ENCODE data around the gene RELB. TPM values are rescaled to one million over a fixed set of nuclear protein-coding genes. Genes with fewer than 3 reads are reported as not detected.
A peak's percentile ranks its signal among the peaks of the same experiment; 100 is the strongest.

Gene RELB
- total and polyA plus RNA-seq, 9 of the 15 experiments (the other 6 are each of a cell fraction or from before 2014, with no cell fraction given), result 0.15 to 1.1 (median 0.28) TPM; not detected in 2

- TF ChIP-seq XRCC5 (IDR thresholded peaks at IDR 0.05; ENCODE audit: low read depth, low read length) (no peak), RCOR1 (IDR thresholded peaks at IDR 0.05; ENCODE audit: borderline replicate concordance in 1 of 2, low read depth in 2 of 2, low read length in 2 of 2) (0 out of 4 replicates have a peak, but pooled peaks of 1 of the 2 experiments have one; percentile 28), KDM1A (IDR thresholded peaks at IDR 0.05) (no peak), LCOR (CRISPR knock-in tag; IDR thresholded peaks at IDR 0.05) (peak; percentile 79), MLLT1 (IDR thresholded peaks at IDR 0.05) (peak in 1 of 2 experiments; percentile 40; a peak in 1 of 4 replicates), PRDM10 (IDR thresholded peaks at IDR 0.05; ENCODE audit: partially characterized antibody) (peak; percentile 72), SMARCE1 (IDR thresholded peaks at IDR 0.05) (0 out of 2 replicates have a peak, but pooled peaks have one; percentile 28)
- TF ChIP-seq, protein P1, sequence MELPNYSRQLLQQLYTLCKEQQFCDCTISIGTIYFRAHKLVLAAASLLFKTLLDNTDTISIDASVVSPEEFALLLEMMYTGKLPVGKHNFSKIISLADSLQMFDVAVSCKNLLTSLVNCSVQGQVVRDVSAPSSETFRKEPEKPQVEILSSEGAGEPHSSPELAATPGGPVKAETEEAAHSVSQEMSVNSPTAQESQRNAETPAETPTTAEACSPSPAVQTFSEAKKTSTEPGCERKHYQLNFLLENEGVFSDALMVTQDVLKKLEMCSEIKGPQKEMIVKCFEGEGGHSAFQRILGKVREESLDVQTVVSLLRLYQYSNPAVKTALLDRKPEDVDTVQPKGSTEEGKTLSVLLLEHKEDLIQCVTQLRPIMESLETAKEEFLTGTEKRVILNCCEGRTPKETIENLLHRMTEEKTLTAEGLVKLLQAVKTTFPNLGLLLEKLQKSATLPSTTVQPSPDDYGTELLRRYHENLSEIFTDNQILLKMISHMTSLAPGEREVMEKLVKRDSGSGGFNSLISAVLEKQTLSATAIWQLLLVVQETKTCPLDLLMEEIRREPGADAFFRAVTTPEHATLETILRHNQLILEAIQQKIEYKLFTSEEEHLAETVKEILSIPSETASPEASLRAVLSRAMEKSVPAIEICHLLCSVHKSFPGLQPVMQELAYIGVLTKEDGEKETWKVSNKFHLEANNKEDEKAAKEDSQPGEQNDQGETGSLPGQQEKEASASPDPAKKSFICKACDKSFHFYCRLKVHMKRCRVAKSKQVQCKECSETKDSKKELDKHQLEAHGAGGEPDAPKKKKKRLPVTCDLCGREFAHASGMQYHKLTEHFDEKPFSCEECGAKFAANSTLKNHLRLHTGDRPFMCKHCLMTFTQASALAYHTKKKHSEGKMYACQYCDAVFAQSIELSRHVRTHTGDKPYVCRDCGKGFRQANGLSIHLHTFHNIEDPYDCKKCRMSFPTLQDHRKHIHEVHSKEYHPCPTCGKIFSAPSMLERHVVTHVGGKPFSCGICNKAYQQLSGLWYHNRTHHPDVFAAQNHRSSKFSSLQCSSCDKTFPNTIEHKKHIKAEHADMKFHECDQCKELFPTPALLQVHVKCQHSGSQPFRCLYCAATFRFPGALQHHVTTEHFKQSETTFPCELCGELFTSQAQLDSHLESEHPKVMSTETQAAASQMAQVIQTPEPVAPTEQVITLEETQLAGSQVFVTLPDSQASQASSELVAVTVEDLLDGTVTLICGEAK (IDR thresholded peaks at IDR 0.05), result peak; percentile 57; the same call in 1 of the 2 replicates
- TF ChIP-seq, protein P1 (CRISPR knock-in tag; IDR thresholded peaks at IDR 0.05), result no peak
- TF ChIP-seq, protein P2, sequence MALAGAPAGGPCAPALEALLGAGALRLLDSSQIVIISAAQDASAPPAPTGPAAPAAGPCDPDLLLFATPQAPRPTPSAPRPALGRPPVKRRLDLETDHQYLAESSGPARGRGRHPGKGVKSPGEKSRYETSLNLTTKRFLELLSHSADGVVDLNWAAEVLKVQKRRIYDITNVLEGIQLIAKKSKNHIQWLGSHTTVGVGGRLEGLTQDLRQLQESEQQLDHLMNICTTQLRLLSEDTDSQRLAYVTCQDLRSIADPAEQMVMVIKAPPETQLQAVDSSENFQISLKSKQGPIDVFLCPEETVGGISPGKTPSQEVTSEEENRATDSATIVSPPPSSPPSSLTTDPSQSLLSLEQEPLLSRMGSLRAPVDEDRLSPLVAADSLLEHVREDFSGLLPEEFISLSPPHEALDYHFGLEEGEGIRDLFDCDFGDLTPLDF (CRISPR knock-in tag; IDR thresholded peaks at IDR 0.05), result peak; percentile 9; the same call in 1 of the 2 replicates
Observed at GRCh38 chr19:45075301-45076028, 74.2 kb downstream of the RELB start (continued).

Data from K562 (cell line).